GM21825 (cell line): ENCODE measurements around the gene KLF7.

ENCODE experiments used
- ATAC-seq: cut with Tn5 transposase; IDR thresholded peaks from one replicate; pipeline ENCODE4 v1.9.1; 2021; ENCODE audit warnings: mild to moderate bottlenecking, moderate library complexity; ENCODE audit not compliant: unreplicated experiment

KLF7 gene

DNA sequence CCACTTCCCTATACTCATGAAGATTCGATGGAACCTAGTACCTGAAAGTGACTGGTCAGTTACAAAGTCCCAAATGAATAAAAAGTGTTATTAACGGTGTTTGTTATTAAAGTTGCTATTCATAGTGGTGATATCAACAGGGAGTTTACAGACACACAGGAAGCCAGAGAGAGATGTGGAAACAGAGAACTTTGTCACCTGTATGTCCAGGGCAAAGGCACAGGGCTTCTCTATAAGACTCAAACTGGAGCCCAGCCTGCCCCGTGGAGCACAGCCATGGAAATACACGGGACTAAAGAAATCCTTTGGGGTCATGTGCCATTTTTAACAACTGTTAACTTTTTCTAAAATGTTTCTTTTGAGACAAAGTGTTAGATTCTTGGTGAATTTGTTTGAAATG is 68.5 kb downstream of the KLF7 start:
- no peak for ATAC-seq

DNA sequence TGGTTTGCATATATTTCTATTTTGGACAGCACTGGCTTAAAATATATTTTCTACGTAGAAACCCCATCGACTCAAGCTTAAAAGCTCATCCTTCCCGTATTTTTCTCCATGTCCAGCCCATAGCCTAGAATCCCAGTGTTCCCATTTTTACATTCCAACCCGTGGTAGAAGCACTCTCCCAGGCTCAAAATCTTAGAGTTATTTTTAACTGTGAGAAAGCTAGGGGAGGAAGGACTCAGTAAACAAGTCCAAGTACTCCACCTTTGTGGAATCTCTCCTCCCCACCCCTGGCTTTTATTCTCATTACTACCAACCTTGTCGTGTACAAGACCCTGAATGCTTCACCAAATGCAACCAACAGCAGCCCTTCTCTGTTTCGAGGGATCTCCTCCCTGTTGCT is 69.8 kb downstream of the KLF7 start:
- ATAC-seq, result no peak

DNA sequence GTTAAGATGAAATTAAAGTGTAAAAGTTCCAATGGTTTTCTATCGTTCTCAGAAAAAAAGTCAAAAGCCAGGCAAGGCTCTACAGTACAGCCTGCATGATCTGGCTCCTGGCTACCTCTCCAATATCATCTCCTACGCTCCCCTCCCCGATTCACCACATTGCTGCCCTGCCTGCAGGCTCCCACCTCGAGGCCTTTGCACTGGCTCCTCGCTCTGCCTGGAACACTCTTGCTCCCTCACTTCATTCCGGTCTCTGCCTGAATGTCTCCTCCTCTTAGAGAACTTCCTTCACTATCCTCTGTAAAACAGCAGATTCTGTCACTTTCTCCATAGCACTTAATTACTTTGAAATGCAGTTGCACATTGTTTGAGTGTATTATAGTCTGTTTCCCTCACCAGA is 72.5 kb downstream of the KLF7 start:
- ATAC-seq, result no peak

DNA sequence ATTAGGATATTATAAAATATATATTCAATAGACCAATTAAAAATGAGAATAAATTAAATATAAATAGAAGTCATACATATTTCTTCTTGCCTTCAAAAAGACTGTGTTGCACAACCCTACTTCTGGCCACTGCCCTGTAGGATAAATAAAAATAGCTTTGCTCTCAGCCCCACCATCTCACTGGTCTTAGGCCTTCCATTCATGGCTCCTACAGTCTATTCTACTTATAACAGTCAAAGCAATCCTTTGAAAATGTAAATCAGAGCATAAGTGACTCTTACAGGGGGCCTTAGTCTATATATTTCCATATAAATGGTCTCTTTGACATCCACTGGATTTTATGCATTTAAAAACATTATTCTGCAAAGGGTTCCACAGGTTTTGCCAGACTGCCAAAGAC is 72.9 kb downstream of the KLF7 start:
- no peak for ATAC-seq

DNA sequence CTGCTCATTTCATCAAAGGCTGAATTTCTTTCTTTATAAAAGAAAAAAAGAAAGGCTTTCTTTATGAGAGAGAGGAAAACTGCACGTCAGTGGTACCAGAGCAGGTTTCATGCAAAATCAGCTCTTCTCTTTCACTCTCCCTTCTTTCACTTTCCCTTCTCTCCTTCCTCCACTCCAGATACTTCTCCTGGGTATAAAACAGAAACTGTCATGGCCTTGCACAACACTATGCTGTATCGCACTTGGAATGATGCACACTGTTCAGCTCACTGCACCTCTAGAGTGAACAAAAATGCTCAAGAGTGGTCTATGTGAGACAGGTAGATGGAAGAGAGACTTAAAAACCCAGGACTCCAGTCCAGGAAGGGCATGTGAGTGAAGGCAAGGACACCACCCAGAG is 73.8 kb downstream of the KLF7 start:
- ATAC-seq, result no peak

DNA sequence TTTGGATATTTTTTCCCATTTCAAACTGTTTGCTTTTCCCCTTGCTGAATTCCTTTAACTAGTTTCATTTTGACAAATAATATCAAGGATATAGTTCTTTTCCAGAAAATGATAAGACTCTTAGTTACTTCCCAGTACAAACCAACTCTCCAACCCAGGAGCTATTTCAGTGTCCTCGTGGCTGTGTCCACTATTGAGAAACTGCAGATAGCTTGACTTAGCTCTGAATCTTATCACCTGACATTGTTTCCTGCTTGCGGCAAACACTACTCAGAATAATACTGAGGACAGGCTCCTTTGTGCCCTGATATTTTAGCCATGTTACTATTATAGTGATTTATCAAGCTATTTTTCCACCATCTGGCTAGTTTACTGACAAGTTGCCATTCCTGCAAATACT is 74.6 kb downstream of the KLF7 start:
- no peak for ATAC-seq

DNA sequence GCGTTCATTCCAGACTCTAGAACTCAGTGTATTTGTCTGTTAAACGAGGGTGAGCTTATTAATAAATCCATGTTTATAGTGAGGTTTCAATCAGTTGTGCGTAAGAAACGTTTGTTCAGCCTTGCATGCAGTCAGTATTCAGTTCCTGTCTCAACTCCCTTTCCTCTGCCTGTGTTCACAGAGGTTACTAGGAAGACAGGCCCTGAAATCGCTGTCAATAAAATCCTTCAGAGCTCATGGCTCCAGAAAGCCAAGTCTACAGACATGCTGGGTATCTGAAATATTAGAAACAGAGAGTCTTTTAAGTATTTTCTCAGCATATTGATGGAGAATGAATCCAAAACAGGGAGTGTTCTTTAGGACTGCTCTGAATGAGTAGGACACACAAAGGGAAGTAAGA is 75.4 kb downstream of the KLF7 start:
- ATAC-seq, result no peak

DNA sequence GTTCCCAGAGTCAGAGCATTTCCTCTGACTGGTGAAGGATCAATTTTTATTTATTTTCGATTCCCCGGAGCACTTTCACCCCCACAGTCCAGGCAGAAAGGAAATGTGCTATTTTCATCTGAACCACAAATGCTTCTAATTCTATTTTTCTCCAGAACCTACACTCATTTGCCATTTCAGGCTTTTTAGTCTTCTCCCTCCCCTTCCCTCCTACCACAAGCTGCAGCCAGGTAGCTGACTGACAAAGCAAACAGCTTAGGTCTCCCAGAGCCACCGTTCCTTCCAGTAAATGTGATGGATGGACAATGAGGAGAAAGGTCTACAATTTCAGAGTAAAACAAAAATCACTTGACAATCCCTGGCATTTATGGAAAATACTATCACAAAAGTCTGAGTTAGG is 76.9 kb downstream of the KLF7 start:
- no peak for ATAC-seq

DNA sequence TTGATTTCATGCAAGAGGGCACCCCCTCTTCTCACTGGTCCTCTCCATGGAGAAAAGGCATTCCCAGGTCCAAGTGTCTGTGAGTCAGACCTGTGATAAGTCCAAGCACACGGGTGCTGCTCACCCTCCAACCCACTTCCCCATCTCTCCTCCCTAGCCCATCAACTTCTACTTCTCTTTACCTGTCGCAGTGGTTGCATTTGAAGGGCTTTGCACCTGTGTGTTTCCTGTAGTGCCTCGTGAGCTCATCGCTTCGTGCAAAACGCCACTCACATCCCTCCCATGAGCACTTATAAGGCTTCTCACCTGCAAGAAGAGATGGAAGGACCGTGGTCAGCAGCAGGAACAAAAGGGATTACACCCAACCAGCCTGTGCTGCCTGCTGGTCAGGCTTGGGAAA is 77.5 kb downstream of the KLF7 start:
- no peak for ATAC-seq

DNA sequence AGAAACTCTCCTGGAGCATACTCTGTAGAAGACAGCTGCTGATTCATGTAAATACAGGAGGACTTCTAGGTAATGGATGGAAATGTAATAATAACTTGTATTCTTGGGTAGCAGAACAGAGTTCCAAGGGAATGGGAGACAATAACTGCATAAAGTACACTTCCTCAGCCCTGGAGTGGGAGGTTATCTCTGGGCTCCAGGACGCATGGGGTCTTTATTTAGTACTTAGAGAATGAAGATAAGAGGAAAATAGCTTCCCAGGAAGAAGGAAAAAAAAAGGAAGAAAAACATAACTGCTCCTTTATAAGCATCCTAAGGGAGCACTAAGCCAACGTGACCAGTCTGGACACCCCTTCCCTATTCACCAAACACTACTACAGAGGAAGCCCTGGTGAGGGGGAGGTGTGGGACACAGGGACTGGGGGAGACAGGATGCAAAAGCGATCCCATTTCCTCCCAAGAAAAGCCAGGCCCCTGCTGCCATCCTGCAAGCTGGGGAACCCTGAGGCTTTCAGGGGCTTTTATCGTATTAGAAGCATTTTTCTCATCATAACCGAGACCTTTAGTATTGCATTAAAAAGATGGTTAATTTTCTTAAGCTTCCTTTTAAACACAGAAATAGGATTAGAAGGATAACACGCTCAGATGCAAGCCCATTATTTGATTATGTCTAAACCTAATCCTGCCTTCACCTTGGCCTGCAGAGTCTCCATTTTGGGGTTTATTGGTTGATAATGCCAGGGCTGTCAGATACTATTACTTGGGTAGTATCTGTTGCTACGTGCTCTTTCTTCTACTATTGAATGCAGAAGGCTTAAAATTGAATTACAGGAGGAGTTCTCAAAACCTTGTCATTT is 78.5 kb downstream of the KLF7 start:
- no peak for ATAC-seq

DNA sequence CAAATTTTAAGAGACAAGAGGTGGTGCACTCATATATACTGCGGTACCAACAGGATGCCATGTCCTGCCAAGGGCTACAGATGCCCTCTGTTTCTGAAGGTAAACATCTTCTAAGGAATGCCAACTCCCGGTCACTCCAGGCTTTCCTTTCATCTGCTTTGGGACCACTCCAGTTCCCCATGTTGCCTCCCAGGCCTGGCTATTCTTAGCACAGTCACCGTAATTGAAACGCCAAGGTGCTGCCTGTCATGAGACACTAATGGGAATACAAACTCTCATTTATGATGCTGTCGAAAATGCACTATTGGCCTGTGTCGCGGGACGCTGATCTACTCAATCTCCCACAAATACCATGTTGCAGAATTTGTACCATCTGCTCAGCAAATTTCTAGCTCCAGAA is 79.6 kb downstream of the KLF7 start:
- no peak for ATAC-seq

DNA sequence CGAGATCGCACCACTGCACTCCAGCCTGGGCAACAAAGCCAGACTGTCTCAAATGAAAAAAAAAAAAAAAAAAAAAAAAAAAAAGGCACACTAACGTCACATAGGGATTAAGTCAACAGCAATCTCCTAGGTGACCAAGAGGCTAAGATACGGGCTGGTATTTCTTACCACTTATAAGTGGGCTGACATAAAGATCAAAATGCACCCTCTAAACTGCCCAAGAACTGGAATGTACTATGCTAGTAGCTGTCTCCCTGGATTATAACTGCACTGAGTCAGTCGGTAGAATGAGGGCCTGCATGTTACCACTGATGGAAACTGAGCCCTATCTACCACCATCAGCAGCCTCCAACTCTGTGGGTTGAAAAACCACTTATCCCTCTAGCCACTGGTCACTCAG is 80.6 kb downstream of the KLF7 start:
- no peak for ATAC-seq

DNA sequence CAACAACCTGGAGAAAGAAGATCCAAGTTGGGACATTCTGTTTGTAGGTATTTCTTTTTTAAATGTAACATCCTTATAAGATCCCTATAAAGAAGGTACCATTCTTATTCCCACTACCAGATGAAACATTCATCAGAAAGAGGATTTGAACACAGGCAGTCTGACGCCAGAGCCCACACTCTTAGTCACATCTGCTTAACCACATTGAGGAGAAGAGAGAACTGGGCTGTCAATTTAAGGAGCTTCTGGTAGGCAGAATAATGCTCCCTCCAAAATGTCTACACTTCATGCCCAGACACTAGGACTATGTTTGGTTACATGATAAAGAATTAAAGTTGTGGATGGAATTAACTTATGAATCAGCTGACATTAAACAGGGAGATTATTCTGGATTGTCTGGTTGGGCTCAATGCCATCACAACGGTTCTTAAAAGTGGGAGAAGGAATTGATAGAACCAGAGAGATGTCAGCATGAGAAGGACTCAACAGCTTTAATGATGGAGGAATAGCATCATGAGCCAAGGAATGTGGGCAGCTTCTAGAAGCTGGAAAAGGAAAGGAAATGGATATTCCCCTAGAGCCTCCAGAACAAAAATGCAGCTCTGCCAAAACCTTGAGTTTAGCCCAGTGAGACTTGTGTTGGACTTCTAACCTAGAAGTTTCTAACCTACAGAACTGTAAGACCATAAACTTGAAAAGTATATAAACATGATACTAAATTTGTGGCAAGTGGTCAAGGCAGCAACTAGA is 82.2 kb downstream of the KLF7 start:
- no peak for ATAC-seq

DNA sequence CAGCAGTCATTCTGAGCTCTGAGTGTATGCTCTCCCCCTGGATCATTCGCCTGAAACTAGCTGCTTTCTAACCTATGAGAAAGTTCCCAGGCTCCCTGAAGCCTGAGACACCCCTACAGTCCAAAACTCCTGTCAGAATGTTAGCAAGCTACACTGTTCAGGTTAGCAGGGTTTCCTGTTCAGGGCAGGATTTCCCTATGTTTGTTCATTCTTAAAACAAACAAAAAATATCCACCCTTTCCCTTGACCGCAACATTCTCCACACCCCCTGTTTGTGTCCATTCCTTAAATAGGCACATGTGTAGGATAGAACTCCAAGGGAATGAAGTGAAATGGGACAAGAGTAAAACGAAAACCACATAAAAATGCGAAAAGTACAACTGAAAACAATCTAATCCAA is 83.1 kb downstream of the KLF7 start:
- ATAC-seq, result no peak

DNA sequence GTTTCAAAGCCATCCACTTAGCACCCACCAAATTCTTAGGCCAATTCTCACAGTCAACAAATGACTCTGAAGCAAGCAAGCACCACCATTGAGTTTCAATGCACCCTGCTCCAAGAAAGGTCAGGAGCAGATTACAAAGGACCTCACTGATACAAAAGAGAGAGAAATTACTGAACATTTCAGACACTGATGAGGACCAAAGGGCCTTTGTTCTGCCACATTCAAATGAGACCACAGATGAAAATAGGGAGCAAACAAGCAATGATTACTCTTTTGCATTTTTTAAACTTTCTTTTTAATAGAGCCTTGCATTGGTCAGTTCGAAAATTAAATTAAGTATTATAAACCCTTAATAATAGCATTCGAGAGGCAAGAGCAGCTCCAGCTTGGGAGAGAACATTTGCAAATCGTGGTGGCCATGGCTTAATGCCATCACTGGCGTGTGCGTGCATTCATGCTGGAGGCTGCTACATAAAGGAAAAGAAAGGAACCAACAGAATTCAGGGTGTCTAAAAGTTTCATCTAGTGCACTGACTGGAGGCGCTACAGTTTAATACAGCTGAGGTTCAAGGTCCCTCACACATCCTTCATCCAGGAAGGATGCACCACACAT is 87.5 kb downstream of the KLF7 start:
- ATAC-seq, result no peak

DNA sequence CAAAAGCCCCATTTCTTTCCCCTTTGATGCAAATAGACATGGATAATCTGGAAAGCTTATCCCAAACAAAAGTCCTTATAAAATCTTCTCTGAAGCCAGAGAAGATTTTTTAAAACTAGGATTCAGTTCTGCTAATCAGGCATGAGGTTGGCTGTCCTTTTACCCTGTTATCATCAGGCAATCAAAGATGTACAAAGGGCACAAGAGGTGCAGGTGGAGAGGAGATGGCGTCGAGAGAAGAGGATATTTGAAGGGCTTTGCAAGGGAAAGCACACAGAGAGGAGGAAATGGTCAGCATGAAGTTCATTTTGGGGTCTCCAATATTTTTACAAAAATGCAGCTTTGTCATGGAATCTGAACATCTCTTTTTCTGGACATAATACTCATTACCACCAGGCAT is 88.5 kb downstream of the KLF7 start:
- ATAC-seq, result no peak

DNA sequence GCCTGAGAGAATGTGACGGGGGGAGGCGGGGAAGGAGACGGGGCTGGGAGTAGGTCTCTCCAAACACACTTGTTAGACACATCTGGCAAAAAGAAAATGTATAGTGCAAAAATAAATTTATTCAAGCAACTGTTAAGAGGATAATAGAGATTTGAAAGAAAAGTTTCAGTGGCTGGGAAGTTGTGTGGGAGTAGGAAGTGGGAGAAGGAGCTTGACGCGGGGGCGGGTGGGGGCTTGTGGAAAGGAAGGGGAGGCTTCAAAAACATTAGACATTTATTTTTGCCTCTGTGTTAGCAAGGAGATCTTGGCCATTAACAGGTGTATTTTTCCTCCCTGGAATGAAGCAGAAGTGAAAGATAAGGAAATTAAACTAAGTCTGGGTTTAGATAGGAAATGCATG is 90.3 kb downstream of the KLF7 start:
- no peak for ATAC-seq

DNA sequence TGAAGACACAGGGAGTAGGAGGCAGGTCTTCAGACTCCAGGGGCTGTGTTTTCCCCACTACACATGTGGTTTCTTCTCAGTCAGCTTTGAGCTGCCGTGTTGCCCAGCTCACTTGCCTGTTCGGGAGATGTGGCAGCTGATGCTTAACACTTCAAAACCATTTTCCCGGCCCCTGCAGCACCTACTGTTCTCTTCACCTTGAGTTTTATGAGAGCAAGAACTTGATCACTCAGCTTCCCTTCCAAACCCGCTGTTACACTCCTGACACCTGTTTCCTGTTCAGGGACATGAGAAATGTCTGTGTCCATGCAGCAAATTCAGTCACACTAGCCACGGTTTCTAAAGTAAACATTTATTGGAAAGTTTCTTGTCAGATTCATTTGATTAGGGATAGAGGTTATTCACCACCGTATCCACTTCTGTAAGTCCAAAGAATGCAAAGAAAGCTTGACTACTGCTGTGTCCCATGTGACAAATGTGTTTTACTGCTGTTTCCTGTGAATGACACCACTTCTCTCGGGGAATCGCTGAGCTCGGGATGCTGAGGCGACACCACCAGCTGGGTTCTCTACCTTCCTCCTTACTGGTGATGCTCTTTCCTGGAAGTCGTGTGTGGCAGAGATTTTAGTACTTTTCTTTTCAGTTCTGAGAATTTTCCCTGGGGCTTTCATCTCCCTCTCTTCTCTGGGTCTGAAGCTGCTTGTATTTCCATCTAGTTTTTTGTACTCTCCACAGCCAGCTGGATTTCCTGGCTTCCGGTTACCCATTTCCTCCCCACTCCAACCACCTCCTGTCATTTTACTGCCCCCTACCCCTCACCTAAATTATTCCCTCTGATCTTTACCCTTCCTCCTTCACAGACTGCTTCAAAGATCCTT is 91.7 kb downstream of the KLF7 start:
- ATAC-seq, result no peak

DNA sequence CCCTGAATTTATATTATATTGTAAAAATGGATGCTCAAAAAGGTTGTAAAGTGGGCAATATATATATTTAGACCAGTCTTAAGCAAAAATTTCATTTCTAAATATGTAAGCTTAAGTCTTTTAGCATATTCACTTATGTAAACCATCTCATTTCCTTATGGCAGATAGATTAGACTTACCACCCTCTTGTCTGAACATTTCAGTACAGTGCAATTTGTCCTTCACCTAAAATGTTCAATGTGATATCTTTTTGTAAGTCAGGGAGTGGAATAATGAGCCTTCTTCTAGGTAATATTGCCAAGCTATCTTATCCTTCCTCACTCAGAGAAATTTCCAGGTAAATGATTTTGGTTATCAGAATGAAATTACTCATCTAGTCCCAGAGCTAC is 92.3 kb downstream of the KLF7 start:
- no peak for ATAC-seq

DNA sequence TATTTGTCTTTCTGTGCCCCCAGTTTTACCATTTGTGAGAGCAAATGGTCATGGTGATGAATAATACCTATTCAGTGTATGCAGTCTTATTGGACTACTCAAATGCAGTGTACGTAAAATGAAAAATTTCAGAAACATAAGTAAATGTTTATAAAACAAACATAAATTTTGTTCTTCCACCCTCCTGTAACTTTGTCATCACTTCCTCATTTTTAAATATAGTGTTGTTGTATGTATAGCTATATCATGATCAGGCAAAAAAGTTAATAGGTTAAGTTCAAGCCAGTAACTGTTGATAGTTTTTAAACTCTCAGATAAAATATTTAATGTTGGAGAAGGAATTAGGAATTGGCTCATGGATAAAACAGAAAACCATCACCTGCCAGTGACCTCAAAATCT is 93.2 kb downstream of the KLF7 start:
- no peak for ATAC-seq

DNA sequence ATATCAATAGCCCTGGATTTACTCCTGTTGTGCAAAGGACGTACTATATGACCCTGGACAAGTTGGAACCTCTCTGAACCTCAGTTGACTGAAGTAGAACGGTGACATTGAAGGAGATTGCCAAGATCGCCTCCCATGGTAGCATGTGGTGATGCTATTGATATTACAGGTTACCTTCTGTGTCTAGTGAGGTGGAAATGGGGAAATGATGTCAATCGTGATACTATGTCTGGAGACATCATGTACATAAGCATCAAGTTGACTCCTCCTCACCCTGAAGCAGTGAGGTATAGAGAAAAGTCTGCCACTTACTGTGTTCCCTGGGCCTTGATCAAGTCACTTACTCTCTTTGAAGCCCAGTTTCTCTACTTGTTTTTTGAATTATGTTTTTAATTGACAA is 93.9 kb downstream of the KLF7 start:
- no peak for ATAC-seq
